ENCODE data around the gene LYPD1.

LYPD1 gene

GRCh38 chr2:132595186-132595585 lies 74.8 kb downstream of the LYPD1 start:
- no peak for DNase-seq

Data from CD4-positive, alpha-beta T cell treated with Interleukin-6 for 4 hours (primary cell).